MV-4-11 (cell line): ENCODE data around the gene SMARCA4.
A peak's percentile ranks its signal among the peaks of the same experiment; 100 is the strongest.
"Not testable (repeated sequence)": the region's sequence is repeated elsewhere in the genome, so short reads cannot be mapped to it uniquely, and the experiment has no call there.

Source experiments
- DNase-seq: peaks from one replicate; lab custom pipeline; 2025; lab: John Stamatoyannopoulos, UW

SMARCA4 gene

GRCh38 chr19:11098861-11099260 is 138.0 kb downstream of the SMARCA4 start:
- no peak for DNase-seq

- no peak for DNase-seq
These were observed 139.2 kb downstream of the SMARCA4 start for GRCh38 chr19:11100049-11100448.

DNA sequence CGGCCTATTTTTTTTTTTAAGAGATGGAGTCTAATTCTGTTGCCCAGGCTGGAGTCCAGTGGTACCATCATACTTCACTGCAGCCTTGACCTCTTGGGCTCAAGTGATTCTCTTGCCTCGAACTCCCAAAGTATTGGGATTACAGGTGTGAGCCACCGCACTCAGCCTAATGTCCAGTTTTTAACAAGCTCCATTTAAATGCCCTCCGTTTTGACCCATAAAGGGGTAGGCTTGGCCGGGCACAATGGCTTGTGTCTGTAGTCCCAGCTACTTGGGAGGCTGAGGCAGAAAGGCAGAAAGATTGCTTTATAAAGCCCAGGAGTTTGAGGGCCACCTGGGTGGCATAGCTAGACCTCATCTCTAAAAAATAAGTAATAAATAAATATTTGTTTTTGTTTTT is 140.2 kb downstream of the SMARCA4 start:
- DNase-seq = no peak

DNA sequence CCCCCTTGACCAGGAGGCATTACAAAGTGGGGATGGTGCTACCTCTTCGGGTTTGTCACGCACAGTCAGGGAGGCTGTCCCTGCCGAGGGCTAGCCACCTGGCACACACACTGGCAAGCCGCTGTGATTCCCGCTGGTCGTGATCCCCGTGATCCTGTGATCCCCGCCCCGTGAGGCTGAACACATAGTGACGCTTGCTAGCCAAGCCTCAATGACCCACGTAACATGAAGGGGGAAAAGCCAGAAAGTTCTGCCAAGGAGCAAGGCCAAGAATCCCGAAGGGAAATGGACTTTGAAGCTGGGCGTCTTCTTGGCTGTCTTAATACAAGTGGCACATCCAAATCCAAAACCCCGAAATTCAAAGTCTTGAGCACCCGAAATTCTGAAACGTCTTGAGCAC is 142.1 kb downstream of the SMARCA4 start:
- no peak for DNase-seq

DNA sequence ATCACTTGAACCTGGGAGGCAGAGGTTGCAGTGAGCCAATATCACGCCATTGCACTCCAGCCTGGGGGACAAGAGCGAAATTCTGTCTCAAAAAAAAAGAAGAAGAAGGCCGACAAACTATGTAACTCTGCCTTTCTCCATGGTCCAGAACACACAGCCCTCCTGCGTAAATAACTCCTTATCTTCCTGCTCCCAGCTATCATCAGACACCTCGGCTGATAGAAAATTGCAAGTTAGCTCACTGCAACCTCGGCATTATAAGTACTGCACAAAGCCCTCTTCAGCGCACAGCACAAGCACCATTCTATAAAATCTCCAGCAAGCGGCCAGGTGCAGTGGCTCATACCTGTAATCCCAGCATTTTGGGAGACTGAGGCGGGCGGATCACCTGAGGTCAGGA is 142.8 kb downstream of the SMARCA4 start:
- not testable (repeated sequence) for DNase-seq

DNA sequence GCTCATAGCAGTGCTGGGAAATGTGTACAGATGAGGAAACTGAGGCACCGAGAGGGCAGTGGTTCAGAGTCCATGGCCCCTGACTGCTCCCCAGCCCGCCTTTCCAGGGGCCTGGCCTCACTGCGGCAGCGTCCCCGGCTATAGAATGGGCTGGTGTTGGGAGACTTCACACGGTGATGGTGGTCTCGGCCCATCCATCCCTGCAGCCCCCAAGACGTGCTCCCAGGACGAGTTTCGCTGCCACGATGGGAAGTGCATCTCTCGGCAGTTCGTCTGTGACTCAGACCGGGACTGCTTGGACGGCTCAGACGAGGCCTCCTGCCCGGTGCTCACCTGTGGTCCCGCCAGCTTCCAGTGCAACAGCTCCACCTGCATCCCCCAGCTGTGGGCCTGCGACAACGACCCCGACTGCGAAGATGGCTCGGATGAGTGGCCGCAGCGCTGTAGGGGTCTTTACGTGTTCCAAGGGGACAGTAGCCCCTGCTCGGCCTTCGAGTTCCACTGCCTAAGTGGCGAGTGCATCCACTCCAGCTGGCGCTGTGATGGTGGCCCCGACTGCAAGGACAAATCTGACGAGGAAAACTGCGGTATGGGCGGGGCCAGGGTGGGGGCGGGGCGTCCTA is 144.3 kb downstream of the SMARCA4 start:
- no peak for DNase-seq

GRCh38 chr19:11106477-11106876 is 145.6 kb downstream of the SMARCA4 start:
- DNase-seq = peak; percentile 46

- DNase-seq = no peak
These were observed 147.9 kb downstream of the SMARCA4 start for GRCh38 chr19:11108746-11109145.

- no peak for DNase-seq
These were observed 150.4 kb downstream of the SMARCA4 start for GRCh38 chr19:11111117-11111770.

DNA sequence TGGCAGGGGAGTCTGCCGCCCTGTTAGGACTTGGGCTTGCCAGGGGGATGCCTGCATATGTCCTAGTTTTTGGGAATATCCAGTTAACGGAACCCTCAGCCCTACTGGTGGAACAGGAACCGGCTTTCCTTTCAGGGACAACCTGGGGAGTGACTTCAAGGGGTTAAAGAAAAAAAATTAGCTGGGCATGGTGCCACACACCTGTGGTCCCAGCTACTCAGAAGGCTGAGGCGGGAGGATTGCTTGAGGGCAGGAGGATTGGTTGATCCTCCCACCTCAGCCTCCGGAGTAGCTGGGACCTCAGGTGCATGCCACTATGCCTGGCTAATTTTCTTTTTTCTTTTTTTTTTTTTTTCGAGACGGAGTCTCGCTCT is 150.9 kb downstream of the SMARCA4 start:
- DNase-seq = no peak
